Measurements from ENCODE around the gene NCR3LG1.

NCR3LG1 gene

GRCh38 chr11:17381156-17381555 lies 29.6 kb downstream of the NCR3LG1 start:
- TF ChIP-seq, protein P1, sequence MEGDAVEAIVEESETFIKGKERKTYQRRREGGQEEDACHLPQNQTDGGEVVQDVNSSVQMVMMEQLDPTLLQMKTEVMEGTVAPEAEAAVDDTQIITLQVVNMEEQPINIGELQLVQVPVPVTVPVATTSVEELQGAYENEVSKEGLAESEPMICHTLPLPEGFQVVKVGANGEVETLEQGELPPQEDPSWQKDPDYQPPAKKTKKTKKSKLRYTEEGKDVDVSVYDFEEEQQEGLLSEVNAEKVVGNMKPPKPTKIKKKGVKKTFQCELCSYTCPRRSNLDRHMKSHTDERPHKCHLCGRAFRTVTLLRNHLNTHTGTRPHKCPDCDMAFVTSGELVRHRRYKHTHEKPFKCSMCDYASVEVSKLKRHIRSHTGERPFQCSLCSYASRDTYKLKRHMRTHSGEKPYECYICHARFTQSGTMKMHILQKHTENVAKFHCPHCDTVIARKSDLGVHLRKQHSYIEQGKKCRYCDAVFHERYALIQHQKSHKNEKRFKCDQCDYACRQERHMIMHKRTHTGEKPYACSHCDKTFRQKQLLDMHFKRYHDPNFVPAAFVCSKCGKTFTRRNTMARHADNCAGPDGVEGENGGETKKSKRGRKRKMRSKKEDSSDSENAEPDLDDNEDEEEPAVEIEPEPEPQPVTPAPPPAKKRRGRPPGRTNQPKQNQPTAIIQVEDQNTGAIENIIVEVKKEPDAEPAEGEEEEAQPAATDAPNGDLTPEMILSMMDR (IDR thresholded peaks at IDR 0.05; ENCODE audit: low read depth, low read length, missing control alignments), result no peak
- DNase-seq (ENCODE audit: low read depth), result no peak
- no peak overlapping the region for H3K4me3 ChIP-seq (ENCODE audit: low read depth, low read length)
- in situ Hi-C loops (cut with HindIII; ENCODE audit: low sequenced_read_pairs), result no loop called here

GRCh38 chr11:17382046-17382728 lies 30.6 kb downstream of the NCR3LG1 start:
- in situ Hi-C loops (cut with HindIII; ENCODE audit: low sequenced_read_pairs), result no loop called here
- H3K4me3 ChIP-seq (ENCODE audit: low read depth, low read length), result no peak overlapping the region
- TF ChIP-seq, protein P1 (IDR thresholded peaks at IDR 0.05; ENCODE audit: low read depth, low read length, missing control alignments), result no peak
- DNase-seq (ENCODE audit: low read depth), result no peak

DNA sequence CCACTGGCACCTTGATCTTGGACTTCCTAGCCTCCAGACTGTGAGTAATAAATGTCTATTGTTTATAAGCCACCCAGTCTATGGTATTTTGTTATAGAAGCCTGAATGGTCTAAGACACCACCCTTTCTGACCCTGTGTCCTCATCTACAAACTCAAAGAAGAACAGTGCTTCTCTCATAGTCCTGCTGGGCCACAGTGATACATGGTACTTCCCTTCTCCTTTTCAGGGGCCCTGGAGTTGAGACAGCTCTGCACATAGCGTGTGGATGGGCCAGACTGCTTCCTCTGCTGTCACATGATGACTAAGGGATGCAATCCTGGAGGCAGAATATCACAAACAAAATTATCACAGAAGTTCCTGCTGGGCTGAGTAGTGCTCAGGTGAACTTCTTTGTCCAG lies 31.9 kb downstream of the NCR3LG1 start:
- TF ChIP-seq, protein P1 (IDR thresholded peaks at IDR 0.05; ENCODE audit: low read depth, low read length, missing control alignments), result no peak
- H3K4me3 ChIP-seq (ENCODE audit: low read depth, low read length), result no peak overlapping the region
- in situ Hi-C loops (cut with HindIII; ENCODE audit: low sequenced_read_pairs), result no loop called here
- no peak for DNase-seq (ENCODE audit: low read depth)

GRCh38 chr11:17384002-17384511 lies 32.5 kb downstream of the NCR3LG1 start:
- peak; percentile 67 for DNase-seq (ENCODE audit: low read depth)
- in situ Hi-C loops (cut with HindIII; ENCODE audit: low sequenced_read_pairs), result no loop called here
- TF ChIP-seq, protein P1 (IDR thresholded peaks at IDR 0.05; ENCODE audit: low read depth, low read length, missing control alignments), result peak; percentile 93
- H3K4me3 ChIP-seq (ENCODE audit: low read depth, low read length), result no peak overlapping the region

DNA sequence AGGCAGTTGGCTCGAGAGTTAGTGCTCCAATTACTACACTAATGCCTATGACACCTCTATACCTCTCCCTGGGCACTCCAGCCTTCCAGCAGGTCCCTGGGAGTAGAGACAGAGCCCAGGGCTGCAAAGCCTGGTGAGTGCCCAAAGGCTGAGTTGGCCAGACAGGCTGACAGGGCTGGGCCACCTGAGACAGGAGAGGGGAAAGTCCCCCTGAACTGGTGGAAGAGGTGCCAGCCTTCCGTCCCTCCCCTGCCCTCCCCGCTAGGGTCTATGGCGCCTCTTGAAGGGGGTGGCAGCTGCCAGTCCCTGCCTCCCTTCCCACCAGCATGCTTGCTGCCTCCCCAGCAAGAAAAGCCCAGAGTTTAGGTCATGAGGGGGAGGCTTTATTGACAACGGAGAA lies 33.9 kb downstream of the NCR3LG1 start:
- TF ChIP-seq, protein P1 (IDR thresholded peaks at IDR 0.05; ENCODE audit: low read depth, low read length, missing control alignments), result no peak
- H3K4me3 ChIP-seq (ENCODE audit: low read depth, low read length), result no peak overlapping the region
- in situ Hi-C loops (cut with HindIII; ENCODE audit: low sequenced_read_pairs), result no loop called here
- no peak for DNase-seq (ENCODE audit: low read depth)

- in situ Hi-C loops (cut with HindIII; ENCODE audit: low sequenced_read_pairs), result no loop called here
- no peak overlapping the region for H3K4me3 ChIP-seq (ENCODE audit: low read depth, low read length)
- TF ChIP-seq, protein P1 (IDR thresholded peaks at IDR 0.05; ENCODE audit: low read depth, low read length, missing control alignments), result no peak
- no peak for DNase-seq (ENCODE audit: low read depth)
Observed at GRCh38 chr11:17385926-17386325, 34.3 kb downstream of the NCR3LG1 start.

Measured in astrocyte of the cerebellum (primary cell).